Thoracic aorta (tissue), 2 donors: ENCODE data around the gene AZIN2. TPM values are rescaled to one million over a fixed set of nuclear protein-coding genes. Genes with fewer than 3 reads are reported as not detected.

Experiments
- ATAC-seq: fragments of 150-250 bp; one replicate; pipeline ENCODE4 v1.8.0; 2017; ENCODE audit warnings: low read depth; ENCODE audit not compliant: insufficient number of reproducible peaks, low FRiP score
- DNase-seq: peaks from one replicate; pipeline ENCODE4 v3.0.0-alpha.2; 2020; ENCODE audit warnings: low spot score
- H3K27ac ChIP-seq, 2 donors: fragments of 200-600 bp; sonication (generic); 1 replicate in 1 of 2; 2 replicates in 1 of 2; pipeline ENCODE4 v1.5.1; 2016; ENCODE audit warnings: mild to moderate bottlenecking in 2 of 2, moderate library complexity in 2 of 2
- H3K27me3 ChIP-seq: fragments of 200-600 bp; sonication (generic); replicated peaks from 2 replicates; pipeline ENCODE4 v1.6.0; 2016; ENCODE audit warnings: mild to moderate bottlenecking; ENCODE audit not compliant: insufficient read depth
- H3K36me3 ChIP-seq: fragments of 200-600 bp; sonication (generic); one replicate; pipeline ENCODE4 v1.5.1; 2016
- H3K4me1 ChIP-seq, 2 donors: fragments of 200-600 bp; sonication (generic); 1 replicate in 1 of 2; 2 replicates in 1 of 2; pipeline versions ENCODE4 v1.5.1 to v1.6.0; 2016; ENCODE audit warnings: low read depth in 2 of 2, mild to moderate bottlenecking in 1 of 2; ENCODE audit not compliant: control insufficient read depth in 1 of 2
- H3K4me3 ChIP-seq: fragments of 200-600 bp; sonication (generic); 2 replicates; pipeline ENCODE4 v1.5.1; 2016; ENCODE audit warnings: mild to moderate bottlenecking
- H3K9me3 ChIP-seq: fragments of 200-600 bp; sonication (generic); 2 replicates; pipeline ENCODE4 v1.5.1; 2016
- total RNA-seq, 2 donors: library from RNA; depleted of rRNA; stranded (reverse); fragments of >200 nt; gene quantifications; one replicate each; pipeline versions ENCODE4 v1.1.0 to v1.2.3, GENCODE V29; 2016
- TF ChIP-seq, protein P1 (sequence below): fragments of 200-600 bp; sonication (generic); IDR thresholded peaks from one replicate; pipeline ENCODE4 v1.5.1; 2019; ENCODE audit warnings: antibody characterized with exemption

The AZIN2 gene
- total RNA-seq, 2 donors from 2014 or later = 5.6 to 6.2 TPM

DNA sequence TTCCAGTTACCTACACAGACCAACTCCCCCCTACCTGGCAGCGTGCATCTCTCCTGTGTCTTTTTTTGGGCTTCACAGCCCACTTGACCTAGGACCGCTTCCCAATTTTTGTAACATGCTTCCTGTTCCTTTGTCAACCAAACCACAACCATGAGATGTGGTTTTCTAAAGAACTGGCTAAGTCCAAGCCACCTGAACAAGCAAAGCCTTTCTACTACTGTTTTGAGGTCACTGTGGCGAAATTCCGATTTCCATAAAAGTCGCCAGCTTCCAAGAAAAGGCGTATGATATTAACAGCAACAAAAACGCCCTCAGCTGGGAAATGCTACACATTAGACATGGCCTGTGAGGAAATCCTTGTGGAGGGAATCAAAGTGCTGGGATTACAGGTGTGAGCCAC lies 31.6 kb upstream of the AZIN2 start:
- no peak overlapping the region for H3K4me3 ChIP-seq
- H3K27me3 ChIP-seq = no peaks in the 10 kb centered on the region
- DNase-seq (no peak), ATAC-seq (no peak)
- TF ChIP-seq, protein P1, sequence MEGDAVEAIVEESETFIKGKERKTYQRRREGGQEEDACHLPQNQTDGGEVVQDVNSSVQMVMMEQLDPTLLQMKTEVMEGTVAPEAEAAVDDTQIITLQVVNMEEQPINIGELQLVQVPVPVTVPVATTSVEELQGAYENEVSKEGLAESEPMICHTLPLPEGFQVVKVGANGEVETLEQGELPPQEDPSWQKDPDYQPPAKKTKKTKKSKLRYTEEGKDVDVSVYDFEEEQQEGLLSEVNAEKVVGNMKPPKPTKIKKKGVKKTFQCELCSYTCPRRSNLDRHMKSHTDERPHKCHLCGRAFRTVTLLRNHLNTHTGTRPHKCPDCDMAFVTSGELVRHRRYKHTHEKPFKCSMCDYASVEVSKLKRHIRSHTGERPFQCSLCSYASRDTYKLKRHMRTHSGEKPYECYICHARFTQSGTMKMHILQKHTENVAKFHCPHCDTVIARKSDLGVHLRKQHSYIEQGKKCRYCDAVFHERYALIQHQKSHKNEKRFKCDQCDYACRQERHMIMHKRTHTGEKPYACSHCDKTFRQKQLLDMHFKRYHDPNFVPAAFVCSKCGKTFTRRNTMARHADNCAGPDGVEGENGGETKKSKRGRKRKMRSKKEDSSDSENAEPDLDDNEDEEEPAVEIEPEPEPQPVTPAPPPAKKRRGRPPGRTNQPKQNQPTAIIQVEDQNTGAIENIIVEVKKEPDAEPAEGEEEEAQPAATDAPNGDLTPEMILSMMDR = no peak
- no peak overlapping the region for H3K27ac ChIP-seq
- H3K36me3 ChIP-seq = no peaks in the 10 kb centered on the region
- H3K4me1 ChIP-seq = no peaks in the 10 kb centered on the region
- H3K9me3 ChIP-seq = no peaks in the 10 kb centered on the region

DNA sequence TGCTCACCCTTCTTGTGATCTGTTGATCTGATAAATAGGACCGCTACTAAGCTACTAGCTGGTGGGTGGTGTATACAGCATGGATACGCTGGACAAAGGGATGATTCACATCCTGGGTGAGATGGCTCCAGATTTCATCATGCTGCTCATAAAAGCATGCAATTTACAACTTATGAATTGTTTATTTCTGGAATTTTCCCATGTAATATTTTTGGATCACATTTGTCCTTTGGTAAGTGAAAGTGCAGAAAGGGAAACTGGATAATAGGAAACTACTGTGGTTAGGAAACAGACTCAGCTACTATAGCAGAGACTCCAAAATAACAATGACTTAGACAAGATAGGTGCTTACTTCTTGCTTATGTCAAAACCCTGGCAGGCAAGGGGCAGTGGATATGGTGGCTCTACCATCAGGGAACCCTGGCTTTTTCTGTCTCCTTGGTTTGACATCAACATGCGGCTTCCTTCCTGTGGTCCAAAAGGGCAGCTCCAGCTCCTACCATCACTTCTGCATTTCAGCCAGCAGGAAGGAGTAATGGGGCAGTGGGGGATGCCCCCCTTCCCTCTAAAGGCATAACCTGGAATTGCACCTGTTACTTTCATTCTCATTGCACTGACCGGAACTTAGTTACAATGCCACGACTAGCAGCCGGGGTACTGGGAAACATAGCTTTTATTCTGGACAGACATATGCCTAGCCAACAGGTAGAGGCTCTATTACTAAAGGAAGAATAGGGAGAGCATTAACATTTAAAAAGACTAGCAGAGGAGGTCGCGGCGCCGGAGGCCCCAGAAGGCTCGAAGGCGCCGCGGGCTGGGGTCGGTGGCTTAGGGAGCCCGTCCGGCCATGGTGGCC lies 30.5 kb upstream of the AZIN2 start:
- Histone ChIP-seq H3K4me1 (peaks cover 0 to 3% of the 10 kb centered on the region in 2 donors), H3K27me3 (no peaks in the 10 kb centered on the region), H3K9me3 (no peaks in the 10 kb centered on the region), H3K27ac (no peak overlapping the region), H3K4me3 (no peak overlapping the region), H3K36me3 (no peaks in the 10 kb centered on the region)
- TF ChIP-seq, protein P1 = no peak
- DNase-seq (no peak), ATAC-seq (peak; percentile 49)

DNA sequence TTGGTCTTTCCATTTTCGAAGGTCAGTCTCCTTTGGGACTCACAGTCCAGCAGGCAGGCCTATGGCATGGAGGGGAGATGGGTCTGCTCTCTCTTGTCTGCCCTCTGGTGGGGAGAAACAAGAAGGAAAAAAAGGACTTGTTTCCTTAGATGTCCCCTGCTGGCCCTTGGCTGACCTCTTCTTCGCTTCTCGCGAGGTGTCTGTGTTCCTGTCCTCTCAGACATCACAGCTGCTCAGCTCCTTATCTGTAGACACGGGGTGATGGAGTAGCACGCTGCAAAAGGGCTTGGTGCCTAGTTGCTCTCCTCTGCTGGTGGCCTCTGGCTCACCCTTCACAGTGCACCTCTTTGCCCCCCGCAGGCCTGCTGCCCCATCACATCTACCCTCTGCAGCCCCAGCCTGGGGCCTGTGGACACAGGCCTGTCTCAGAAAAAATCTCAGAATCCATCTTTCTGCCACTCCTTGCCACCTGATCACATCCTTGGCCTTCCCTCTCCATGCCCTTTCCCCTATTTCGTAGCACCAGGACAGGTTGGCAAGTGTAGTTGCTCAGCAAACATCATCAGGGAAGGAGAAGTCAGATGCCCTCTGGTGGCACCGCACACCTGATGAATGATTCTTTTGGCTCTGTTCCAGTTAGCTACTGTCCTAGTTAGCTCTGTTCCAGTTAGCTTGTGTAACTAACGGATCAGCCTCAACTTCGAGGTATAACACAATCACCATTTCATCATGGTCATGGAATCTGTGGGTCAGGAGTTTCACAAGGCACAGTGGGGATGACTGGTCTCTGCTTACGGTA lies 25.5 kb upstream of the AZIN2 start:
- Histone ChIP-seq H3K36me3 (no peaks in the 10 kb centered on the region), H3K9me3 (no peaks in the 10 kb centered on the region), H3K4me3 (no peak overlapping the region), H3K4me1 (peaks cover 0 to 9% of the 10 kb centered on the region in 2 donors), H3K27me3 (no peaks in the 10 kb centered on the region), H3K27ac (no peak overlapping the region)
- peak; percentile 24 for DNase-seq
- TF ChIP-seq, protein P1 = peak; percentile 74
- peak; percentile 83 for ATAC-seq

DNA sequence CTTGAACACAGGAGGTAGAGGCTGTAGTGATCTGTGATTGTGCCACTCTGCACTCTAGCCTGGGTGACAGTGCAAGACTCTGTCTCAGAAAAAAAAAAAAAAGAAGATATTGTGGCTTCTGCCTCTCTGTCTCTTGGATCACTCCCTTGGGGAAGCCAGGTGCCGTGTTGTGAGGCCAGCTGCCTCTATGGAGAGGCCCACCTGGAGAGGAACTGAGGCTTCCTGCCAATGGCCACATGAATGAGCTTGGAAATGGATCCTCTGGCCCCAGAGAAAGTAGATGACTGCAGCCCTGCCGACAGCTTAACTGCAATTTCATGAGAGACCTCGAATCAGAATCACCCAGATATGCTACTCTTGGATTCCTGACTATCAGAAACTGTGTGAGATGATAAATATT lies 24.5 kb upstream of the AZIN2 start:
- no peaks in the 10 kb centered on the region for H3K36me3 ChIP-seq
- no peak overlapping the region for H3K4me3 ChIP-seq
- DNase-seq (no peak), ATAC-seq (no peak)
- H3K27ac ChIP-seq = no peak overlapping the region
- H3K27me3 ChIP-seq = no peaks in the 10 kb centered on the region
- TF ChIP-seq, protein P1 = no peak
- H3K9me3 ChIP-seq = no peaks in the 10 kb centered on the region
- H3K4me1 ChIP-seq = peaks cover 0 to 11% of the 10 kb centered on the region in 2 donors

DNA sequence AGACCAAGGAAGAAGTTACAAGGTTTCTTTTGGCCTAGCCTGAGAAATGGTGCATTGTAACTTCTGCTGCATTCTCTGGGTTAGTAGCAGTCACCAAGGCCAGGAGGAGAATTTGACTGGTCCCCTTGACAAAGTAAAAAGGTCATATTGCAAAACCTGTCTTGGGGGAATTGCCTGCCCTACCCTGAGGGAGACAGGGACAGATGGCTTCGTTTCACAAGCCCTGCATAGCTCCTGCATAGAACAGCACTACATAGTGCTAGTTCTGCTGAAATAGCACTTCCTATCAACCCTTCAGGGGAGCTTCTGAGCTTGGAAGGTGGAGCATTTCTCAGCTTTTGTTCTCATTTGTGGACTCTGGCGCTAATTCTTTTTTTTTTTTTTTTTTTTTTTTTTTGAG lies 23.9 kb upstream of the AZIN2 start:
- Histone ChIP-seq H3K27me3 (no peaks in the 10 kb centered on the region), H3K27ac (no peak overlapping the region), H3K4me1 (peaks cover 0 to 11% of the 10 kb centered on the region in 2 donors), H3K36me3 (no peaks in the 10 kb centered on the region), H3K9me3 (no peaks in the 10 kb centered on the region), H3K4me3 (no peak overlapping the region)
- TF ChIP-seq, protein P1 = no peak
- DNase-seq = no peak
- no peak for ATAC-seq
